HG02870 (cell line): ENCODE results near the gene NLRX1.
"Not testable (repeated sequence)": the region's sequence is repeated elsewhere in the genome, so short reads cannot be mapped to it uniquely, and the experiment has no call there.

Experiments
- ATAC-seq: cut with Tn5 transposase; IDR thresholded peaks from one replicate; pipeline ENCODE4 v1.9.1; 2021; ENCODE audit warnings: mild to moderate bottlenecking, moderate library complexity; ENCODE audit not compliant: unreplicated experiment

The NLRX1 gene

GRCh38 chr11:119152604-119153003 lies 15.9 kb upstream of the NLRX1 start:
- ATAC-seq: no peak

GRCh38 chr11:119153049-119153818 lies 15.3 kb upstream of the NLRX1 start:
- ATAC-seq: no peak

- ATAC-seq: no peak
Observed at GRCh38 chr11:119154178-119154577, 14.3 kb upstream of the NLRX1 start.

GRCh38 chr11:119155733-119156492 lies 12.6 kb upstream of the NLRX1 start:
- no peak for ATAC-seq

GRCh38 chr11:119156496-119156895 lies 12.0 kb upstream of the NLRX1 start:
- no peak for ATAC-seq

GRCh38 chr11:119157063-119157462 lies 11.5 kb upstream of the NLRX1 start:
- ATAC-seq: no peak

- no peak for ATAC-seq
Observed at GRCh38 chr11:119158467-119158866, 10.1 kb upstream of the NLRX1 start.

- ATAC-seq: no peak
Observed at GRCh38 chr11:119160151-119160550, 8.4 kb upstream of the NLRX1 start.

- ATAC-seq: no peak
Observed at GRCh38 chr11:119161871-119162270, 6.7 kb upstream of the NLRX1 start.

GRCh38 chr11:119166368-119167076 lies 2.0 kb upstream of the NLRX1 start:
- no peak for ATAC-seq

GRCh38 chr11:119167077-119167458 lies 1.5 kb upstream of the NLRX1 start:
- not testable (repeated sequence) for ATAC-seq

GRCh38 chr11:119167933-119168332 lies 592 bp upstream of the NLRX1 start:
- ATAC-seq: no peak

GRCh38 chr11:119169282-119169719 lies 776 bp downstream of the NLRX1 start:
- peak; percentile 15 for ATAC-seq

- ATAC-seq: no peak
Observed at GRCh38 chr11:119172513-119172912, 4.0 kb downstream of the NLRX1 start.

GRCh38 chr11:119173453-119173852 lies 4.9 kb downstream of the NLRX1 start:
- no peak for ATAC-seq

- no peak for ATAC-seq
Observed at GRCh38 chr11:119175493-119176077, 7.1 kb downstream of the NLRX1 start.

GRCh38 chr11:119178166-119178680 lies 9.7 kb downstream of the NLRX1 start:
- ATAC-seq: no peak

GRCh38 chr11:119179342-119179741 lies 10.8 kb downstream of the NLRX1 start:
- ATAC-seq: no peak

- ATAC-seq: no peak
Observed at GRCh38 chr11:119179983-119180382, 11.5 kb downstream of the NLRX1 start.

- no peak for ATAC-seq
Observed at GRCh38 chr11:119180729-119181676, 12.5 kb downstream of the NLRX1 start.
